Lower leg skin (tissue), 3 donors: ENCODE measurements around the gene PGF.

ENCODE experiments used
- POLR2A ChIP-seq, 2 donors: fragments of 450-650 bp; IDR thresholded peaks; one replicate each; pipeline ENCODE4 v1.6.1; 2016 to 2017; ENCODE audit warnings: antibody characterized with exemption in 2 of 2, mild to moderate bottlenecking in 1 of 2, moderate library complexity in 1 of 2
- TF ChIP-seq, protein P1 (sequence below), 3 donors: fragments of 450-650 bp; IDR thresholded peaks; one replicate each; pipeline ENCODE4 v1.5.1; 2016; ENCODE audit warnings: antibody characterized with exemption in 3 of 3, mild to moderate bottlenecking in 3 of 3, moderate library complexity in 2 of 3

DNA sequence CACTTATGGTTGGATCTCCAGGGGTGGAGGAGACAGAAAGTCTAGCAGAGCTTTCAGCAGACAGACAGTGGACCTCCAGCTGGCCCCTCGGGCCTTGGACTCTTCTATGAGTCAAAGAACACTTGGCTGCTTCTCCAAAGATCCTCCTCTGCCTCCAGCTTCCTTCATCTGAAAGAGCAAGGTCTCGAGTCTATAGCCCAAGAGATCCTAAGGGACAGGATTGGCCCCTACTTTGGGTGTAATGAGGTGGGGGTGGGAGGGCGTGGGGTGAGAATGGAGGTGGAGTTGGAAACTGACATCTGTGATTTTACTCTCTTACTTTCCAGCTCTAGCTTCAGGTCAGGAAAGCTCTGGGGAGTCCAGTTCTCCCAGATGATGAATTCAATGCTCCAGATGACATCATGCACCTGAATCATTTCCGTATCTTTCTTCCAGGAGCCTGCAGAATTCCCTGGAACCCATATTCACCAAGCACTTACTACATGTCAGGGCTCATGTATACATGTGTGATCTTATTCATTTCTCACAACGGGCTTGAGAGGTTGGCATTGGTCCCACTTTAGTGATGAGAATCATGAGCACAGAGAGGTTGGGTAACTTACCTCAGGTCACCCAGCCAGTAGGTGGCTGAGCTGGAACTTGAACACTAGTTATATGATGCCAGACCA is 10.2 kb upstream of the PGF start:
- TF ChIP-seq POLR2A (IDR thresholded peaks at IDR 0.05): no peak
- TF ChIP-seq, protein P1, sequence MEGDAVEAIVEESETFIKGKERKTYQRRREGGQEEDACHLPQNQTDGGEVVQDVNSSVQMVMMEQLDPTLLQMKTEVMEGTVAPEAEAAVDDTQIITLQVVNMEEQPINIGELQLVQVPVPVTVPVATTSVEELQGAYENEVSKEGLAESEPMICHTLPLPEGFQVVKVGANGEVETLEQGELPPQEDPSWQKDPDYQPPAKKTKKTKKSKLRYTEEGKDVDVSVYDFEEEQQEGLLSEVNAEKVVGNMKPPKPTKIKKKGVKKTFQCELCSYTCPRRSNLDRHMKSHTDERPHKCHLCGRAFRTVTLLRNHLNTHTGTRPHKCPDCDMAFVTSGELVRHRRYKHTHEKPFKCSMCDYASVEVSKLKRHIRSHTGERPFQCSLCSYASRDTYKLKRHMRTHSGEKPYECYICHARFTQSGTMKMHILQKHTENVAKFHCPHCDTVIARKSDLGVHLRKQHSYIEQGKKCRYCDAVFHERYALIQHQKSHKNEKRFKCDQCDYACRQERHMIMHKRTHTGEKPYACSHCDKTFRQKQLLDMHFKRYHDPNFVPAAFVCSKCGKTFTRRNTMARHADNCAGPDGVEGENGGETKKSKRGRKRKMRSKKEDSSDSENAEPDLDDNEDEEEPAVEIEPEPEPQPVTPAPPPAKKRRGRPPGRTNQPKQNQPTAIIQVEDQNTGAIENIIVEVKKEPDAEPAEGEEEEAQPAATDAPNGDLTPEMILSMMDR (IDR thresholded peaks at IDR 0.05): no peak
